ENCODE measurements around the gene RNF5.

GRCh38 chr6:32196682-32197616, 18.7 kb downstream of the RNF5 start:
- TF ChIP-seq CTCF (IDR thresholded peaks at IDR 0.05): no peak
- no peak for TF ChIP-seq POLR2A (IDR thresholded peaks at IDR 0.05)
- TF ChIP-seq POLR2AphosphoS5 (IDR thresholded peaks at IDR 0.05): no peak

Data from gastroesophageal sphincter (tissue), 3 donors.